Caki2 (cell line): ENCODE results near the gene PROX2. TPM values are rescaled to one million over a fixed set of nuclear protein-coding genes. Genes with fewer than 3 reads are reported as not detected.

Source experiments
- DNase-seq: peaks from one replicate; pipeline ENCODE4 v3.0.0-alpha.2; 2015; ENCODE audit warnings: low read depth
- in situ Hi-C: cut with HindIII; loops from 2 replicates; pipeline ENCODE4 v1.10.0; 2016; ENCODE audit warnings: low sequenced_read_pairs, low pct_unique_long_range_greater_than_20kb, mixed read lengths
- total RNA-seq: library from RNA; depleted of rRNA; stranded (reverse); fragments of >200 nt; shearing (Covaris generic); gene quantifications from 2 replicates; pipeline ENCODE4 v1.2.3, GENCODE V29; 2014; ENCODE audit warnings: low replicate concordance; rRNA removed

Gene PROX2, protein sequence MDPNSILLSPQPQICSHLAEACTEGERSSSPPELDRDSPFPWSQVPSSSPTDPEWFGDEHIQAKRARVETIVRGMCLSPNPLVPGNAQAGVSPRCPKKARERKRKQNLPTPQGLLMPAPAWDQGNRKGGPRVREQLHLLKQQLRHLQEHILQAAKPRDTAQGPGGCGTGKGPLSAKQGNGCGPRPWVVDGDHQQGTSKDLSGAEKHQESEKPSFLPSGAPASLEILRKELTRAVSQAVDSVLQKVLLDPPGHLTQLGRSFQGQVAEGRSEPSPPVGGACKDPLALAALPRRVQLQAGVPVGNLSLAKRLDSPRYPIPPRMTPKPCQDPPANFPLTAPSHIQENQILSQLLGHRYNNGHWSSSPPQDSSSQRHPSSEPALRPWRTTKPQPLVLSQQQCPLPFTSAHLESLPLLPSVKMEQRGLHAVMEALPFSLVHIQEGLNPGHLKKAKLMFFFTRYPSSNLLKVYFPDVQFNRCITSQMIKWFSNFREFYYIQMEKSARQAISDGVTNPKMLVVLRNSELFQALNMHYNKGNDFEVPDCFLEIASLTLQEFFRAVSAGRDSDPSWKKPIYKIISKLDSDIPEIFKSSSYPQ
- total RNA-seq: not detected in 2 replicates

DNA sequence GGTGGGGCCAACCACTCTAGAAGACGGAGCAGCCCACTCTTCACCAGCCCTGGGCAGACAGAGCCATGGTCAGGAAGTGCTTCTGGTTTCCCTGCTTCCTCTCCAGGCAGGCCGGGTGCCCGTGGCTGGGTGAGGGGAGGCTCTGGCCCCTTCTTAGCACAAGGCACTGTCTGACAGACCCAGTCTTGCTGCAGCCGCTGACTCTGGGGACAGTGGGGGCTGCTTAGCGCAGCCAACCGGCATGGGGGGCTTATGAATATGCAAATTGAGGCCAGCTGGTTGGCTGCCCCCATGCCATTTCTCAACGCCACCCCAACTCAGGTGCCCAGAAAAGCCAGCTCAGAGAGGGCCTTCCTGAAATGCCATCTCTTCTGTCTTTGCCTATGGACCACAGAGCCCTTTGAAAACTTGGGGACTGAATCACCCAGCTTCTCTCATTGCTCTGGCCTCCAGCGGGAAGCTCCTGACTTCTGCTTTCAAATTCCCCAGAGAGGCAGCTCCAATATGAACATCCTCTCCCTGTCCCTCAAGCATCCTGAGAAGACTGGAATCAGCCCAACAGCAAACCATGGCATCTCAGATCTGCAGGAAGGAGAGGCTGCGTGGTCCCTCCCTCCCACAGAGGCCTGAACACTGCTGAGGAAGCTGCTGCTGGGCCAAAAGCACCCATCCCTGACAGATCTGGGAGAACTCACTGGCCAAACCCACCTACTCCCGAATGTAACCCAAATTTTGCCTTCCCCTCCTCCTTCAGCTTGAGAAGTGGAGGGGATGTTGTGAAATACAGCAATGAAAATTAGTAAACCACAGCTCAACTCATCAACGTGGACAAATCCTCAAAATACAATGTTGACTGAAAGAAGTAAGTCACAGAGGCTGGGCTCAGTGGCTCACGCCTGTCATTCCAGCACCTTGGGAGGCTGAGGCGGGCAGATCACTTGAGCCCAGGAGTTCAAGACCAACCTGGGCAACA, at the start of gene PROX2:
PROX2 (minus strand) TSS at position 205 of the 973 bp plus-strand sequence. CDS start 12,311 bp downstream, outside the sequence.
- in situ Hi-C loops: no loop called here
- no peak for DNase-seq

DNA sequence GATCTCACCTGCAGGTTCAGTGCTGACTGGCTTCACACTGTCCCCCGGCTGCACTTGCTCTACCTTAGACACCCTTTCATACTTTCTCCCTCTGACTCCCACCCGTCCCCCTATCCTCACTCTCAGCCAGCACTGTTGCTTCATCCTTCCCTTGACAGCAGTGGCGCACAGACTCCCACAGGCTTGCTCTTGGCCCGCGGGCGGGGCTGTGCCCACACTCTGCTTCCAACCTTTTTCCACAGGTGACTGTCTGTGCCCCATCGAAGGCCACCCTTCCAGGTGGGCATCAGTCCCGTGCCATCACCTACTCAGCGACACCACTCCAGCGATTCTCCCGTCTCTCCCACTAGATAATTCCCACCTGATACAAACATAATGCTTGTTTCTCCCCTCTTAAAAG, 48.1 kb upstream of the PROX2 start:
- DNase-seq: no peak
- in situ Hi-C loops: no loop called here

DNA sequence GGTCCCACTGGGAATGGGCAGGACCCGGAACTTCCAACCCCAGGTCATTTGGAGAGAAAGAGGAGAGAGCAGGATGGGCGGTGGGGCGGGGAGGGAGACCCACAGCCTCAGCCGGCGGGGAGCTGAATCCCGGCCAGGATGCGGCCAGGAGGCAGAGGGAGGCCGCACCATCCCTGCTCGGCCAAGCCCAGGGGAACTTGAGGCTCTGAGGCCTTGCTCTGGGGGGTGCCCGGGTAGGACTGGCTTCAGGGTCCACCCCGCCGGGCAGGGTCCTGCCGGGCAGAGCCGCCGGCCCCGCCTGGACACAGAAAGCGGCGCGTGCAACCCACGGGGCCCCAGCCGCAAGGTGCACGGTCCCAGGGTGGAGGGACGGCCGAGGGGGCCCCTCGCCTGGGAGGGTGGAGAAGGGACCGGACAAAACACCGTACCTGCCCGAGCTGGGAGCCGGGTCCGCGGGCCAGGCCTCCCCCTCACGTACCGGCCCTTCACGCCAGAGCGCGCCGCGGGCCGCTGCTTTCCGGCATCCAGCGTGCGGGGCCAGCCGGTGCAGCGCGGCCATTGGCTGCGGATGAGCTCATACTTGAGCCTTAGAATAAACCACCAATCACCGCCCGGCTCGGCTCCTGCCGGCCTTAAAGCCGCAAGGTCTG, 46.9 kb upstream of the PROX2 start, which contains the start of gene RPS6KL1:
RPS6KL1 (minus strand) TSS at position 509 of the 650 bp plus-strand sequence. CDS start 1,719 bp downstream, outside the sequence.
- in situ Hi-C loops: no loop called here
- peak; percentile 56 for DNase-seq

DNA sequence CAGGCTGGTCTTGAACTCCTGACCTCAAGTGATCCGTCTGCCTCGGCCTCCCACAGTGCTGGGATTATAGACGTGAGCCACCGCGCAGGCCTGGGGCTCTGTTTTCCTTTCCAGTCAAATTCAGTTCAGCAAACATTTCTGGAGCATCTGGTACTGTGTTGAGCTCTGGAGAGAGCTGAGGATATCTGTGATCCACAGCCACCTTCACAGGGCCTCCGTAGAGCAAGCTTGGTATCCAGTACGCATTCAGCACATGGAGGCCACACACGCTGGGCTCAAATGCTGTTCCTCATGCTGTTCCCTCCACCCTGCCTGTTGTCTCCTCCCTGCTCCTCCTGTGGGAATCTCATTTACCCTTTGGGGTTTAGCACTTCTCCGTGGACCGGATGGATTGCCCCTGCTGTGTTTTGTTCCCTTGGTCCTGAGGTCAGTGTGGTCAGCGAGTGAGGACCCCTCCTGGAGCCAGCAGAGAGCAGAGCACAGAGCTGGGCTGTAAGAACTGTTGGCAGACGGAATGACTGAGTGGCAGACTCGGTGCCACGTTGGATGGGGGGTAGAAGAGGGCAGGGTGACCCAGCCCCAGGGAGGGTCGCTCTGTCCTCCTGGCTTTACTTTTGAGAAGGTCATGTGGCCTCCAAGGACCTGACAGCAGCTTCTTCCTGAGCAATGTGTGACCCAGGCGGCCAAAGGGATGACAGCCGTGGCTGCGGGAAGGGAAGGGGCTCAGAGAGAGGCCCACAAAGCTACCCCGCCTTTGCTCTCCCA, 46.2 kb upstream of the PROX2 start:
- DNase-seq: no peak
- in situ Hi-C loops: no loop called here

DNA sequence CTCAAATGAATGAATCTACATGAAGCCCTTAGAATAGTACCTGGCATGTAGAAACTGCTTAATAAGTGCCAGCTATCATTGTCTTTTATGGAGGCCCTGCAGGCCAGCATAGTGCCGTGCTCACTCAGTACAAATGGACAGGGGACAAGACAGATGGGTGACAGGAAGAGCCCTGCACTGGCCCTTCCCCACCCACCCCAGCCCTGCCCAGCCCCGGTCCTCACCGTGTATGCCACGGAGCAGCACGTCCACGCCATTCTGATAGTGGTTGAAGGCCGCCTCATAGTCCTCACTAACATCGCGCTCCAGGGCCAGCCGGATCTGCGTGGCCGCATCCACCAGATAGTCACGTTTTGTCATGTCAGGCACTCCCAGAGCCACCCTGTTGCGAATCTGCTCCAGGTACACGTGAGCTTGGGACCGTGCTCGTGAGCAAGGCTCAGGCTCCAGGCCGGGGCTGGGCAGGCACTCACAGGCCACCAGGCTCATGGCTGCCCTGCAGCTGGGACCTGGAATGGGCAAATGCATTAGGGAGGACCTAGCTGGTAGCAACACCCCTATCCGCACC, 45.2 kb upstream of the PROX2 start:
- in situ Hi-C loops: no loop called here
- no peak for DNase-seq

DNA sequence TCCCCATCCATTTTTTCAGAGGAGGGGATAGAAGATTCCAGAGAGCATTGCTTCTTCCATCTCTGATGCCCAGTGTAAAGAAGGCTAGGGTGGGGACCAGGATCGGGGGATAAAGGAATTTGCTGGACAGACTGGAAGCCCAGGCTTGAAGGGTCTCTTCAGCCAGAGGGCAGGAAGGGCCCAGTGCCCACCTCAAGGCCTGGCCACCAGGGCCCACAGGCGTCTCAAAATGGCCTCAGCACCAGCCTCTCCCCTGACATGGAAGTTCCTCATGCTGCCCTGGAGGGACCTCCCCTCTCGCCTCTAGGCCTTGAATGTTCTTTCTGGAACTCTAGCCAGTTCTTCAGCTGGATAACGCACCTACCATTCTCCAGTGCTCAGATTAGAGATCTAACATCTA, 44.3 kb upstream of the PROX2 start:
- DNase-seq: no peak
- in situ Hi-C loops: no loop called here

DNA sequence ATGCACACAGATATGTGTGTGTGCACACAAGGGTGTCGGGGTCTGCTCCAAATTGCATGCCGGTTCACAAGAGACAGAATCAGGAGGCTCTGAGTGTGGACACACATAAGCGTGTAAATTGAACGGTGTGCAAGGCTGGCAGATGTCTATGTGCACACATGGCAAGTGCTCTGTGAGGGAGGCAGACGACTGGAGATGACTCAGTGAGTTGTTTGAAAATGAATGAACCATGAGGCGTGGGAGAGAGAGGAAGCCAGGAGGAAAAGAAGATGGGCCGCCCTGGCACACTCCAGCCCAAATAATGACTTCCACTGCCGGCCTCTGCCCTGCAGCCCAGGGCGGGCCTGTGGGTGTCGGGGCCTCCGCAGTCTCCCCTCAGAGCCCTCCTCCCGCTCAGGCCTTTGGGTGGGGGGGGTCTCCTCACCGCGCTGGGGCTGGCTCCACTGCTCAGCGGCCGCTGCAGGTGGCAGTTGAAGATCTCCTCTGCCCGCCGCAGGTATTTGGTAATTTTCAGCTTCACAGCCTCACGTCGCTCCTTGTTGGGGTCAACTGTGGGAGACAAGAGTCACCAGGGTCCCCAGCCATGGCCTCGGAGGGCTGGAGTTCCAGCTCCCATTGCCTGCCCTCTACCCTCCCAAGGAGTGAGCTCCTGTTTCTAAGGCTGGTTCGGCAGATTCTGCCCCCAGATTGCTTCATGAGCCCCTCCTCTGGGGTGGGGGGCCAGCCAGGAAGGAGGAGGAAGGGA, 43.6 kb upstream of the PROX2 start:
- in situ Hi-C loops: no loop called here
- DNase-seq: no peak

DNA sequence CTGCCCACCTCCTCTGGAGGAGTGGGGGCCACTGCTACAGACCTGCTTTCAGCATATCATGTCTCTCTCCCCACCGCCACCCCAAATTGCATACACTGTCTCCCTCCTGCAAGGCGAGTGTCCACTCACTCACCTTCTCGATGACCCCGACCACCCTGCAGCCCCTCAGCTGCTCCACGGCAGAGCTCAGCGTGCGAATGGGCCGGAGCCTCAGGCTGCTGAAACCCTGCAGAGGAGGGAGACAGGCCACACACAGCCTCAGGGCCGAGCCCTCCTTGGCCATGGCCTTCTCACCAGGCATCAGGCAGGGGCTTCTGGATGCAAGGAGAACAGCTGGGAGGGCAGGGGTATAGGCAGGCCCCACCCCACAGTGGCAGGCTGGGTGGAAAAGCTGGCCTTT, 42.4 kb upstream of the PROX2 start:
- no peak for DNase-seq
- in situ Hi-C loops: no loop called here

DNA sequence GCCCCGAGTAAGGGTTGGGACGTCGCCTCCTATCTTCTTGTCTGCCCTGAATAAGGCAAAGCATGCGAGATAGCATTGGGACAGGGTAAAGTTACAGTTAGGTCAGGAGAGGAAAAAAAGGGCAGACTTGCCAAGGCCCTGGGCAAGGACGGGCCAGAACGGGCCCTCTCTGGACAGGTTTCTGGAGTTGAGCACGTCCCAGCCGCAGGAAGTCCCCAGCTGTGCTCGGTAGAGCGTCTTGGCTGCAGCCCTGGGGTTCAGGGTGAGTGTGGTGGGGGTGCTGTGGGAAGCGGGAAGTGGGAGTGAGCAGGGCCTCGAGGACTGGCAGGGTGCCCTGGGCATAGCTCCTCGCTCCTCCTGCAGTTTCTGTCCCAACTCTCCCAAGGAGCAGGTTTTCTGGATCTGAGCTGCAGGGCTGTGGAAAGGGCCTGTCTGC, 41.7 kb upstream of the PROX2 start:
- in situ Hi-C loops: no loop called here
- no peak for DNase-seq

DNA sequence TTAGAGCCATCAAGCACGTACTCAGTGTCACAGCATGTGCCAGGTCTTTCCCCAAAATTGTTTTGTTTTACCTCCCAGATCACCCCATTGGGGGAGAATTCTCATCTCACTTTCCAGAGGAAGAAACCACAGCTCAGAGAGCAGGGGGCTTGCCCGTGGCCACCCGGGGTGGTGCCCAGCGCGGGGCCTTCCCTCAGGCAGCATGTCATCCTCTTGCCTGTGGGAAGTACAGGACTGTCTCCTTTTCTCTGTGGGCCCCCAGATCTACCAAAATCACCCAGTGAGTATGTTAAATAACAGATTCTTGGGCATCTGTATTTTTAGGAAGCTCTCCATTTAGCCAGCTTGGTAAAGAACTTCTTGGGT, 41.2 kb upstream of the PROX2 start:
- DNase-seq: no peak
- in situ Hi-C loops: no loop called here

DNA sequence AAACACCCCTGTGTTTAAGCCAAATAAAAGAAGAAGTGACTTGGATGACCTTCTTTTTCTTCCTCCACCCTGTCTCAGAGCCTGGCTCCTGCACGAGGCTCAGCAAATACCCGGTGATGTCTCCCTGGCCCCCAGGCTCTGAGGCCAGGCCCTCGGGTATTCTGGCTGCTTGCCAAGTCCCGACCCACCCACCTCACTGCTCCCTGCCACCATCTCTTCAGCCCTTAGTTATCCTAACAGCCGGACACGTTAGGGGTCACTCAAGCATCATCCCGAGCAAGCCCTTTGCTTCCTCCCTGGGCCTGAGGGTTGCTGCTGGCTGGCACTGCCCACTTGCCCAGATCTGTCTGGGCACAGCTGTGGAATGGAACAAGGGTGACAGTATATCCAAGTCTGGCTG, 39.9 kb upstream of the PROX2 start:
- DNase-seq: no peak
- in situ Hi-C loops: no loop called here

DNA sequence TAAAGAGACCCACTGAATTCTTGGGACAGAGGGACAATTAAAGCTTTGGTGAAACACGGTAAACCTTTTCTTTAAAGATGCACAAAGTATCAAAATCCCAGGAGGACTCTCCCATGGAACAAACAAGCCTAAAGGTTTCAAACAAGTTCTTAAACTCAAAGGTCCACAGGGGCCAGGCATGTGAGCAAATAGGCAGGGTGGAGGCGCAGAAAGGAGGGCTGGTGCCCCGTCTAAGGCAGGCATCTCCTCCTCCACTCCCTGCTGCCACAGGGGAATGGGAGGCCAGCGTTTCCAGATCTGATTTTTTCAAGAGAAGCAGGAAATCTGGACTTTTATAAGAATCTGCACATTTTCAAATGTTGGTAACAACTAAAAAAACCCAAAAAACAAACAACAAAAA, 39.5 kb upstream of the PROX2 start:
- in situ Hi-C loops: no loop called here
- DNase-seq: no peak

DNA sequence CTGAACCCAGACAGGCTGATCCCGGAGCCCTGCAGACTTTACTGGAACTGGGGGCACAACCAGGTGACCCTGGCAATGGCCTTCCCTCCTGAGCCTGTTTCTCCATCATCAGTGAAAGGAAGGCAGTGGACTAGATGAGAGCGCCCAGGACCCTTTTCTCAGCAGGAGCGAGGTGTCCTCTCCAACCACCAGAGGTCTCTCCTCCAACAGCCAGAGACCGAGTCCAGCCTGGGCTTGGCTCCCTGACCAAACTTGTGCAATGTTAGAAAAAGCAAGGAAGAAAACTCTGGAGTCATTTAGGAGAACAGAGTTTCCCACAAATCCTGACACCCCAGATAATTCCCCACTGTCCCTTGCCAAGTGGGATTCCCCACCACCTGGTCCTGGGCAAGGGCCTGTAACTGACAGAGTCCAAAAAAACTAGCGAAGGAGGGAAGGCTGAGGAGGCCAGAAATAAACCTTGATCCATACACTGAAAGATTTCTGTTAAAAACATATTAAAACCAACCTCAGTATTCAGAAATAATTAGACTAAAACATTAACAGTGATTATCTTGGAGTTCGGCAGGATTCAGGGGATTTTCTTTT, 38.1 kb upstream of the PROX2 start:
- peak; percentile 23 for DNase-seq
- in situ Hi-C loops: no loop called here

DNA sequence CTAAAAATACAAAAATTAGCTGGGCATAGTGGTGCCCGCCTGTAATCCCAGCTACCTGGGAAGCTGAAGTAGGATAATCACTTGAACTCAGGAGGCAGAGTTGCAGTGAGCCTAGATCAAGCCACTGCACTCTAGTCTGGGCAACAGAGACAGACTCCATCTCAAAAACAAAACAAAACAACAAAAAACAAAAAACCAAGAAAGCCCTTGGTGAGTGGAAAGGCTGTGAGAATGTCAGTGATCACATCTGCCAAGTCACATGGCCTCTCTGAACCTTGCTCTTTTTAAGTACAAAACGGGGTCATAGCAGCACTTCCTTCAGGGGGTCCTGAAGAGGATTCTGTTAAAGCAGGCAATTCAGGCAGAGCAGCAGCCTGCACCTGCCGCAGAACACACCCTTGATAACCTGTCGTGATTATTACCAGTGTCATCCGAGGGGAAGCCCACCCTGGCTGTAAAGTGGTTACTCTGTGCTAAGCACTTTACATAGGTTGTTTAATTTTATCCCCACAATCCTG, 37.5 kb upstream of the PROX2 start:
- DNase-seq: no peak
- in situ Hi-C loops: no loop called here

DNA sequence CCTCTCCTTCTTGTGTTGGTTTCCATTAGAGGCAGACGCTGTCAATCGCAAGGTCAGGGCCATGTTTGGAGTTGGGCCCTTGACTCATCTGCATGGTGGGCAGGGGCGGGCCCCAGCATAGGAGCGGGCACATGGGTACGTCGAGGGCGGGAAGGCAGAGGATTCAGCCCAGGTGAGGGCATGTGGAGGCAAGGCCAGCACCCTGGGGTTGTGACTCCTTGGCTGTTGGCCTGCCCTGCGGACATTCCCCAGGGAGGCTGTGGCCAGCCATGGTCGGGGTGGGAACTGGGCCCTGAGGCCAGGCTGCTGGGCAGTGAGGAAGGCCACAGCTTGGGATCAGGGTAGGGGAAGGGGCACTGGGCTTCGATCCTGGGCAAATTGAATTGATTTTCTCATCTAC, 36.9 kb upstream of the PROX2 start:
- in situ Hi-C loops: no loop called here
- DNase-seq: no peak

DNA sequence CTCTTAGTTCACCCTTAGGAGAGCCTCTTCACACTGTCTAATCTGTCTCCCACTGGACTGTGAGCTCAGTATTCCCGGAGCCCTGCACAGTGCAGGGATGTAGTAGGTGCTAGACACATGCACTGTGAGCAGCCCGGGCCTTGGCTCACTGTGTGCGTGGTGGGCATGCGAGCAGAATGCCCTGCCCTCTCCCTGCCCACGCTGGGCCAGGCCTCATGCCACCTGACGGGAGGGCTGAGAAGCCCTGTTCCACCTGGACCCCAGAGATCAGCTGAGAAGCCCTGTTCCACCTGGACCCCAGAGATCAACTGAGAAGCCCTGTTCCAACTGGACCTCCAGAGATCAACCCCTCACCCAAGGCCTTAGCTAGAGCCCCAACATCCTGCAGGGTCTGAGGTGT, 36.2 kb upstream of the PROX2 start:
- DNase-seq: no peak
- in situ Hi-C loops: no loop called here
